WTC11 (cell line): ENCODE data around the gene GIPC1.

ENCODE experiments used
- FOXK1 ChIP-seq: sonication (generic); formaldehyde crosslinking; IDR thresholded peaks from 2 replicates; pipeline ENCODE4 v1.8.0; 2022; ENCODE audit warnings: mild to moderate bottlenecking, moderate library complexity, missing genetic modification reagents
- TF ChIP-seq, protein P1 (sequence below): sonication (generic); formaldehyde crosslinking; IDR thresholded peaks from 2 replicates; pipeline ENCODE4 v1.8.1; 2022; ENCODE audit warnings: low read depth, missing genetic modification reagents, borderline replicate concordance
- TF ChIP-seq, protein P2 (sequence below): fragments of 200-600 bp; IDR thresholded peaks from 2 replicates; pipeline ENCODE4 v1.8.0; 2022; ENCODE audit warnings: antibody characterized with exemption

DNA sequence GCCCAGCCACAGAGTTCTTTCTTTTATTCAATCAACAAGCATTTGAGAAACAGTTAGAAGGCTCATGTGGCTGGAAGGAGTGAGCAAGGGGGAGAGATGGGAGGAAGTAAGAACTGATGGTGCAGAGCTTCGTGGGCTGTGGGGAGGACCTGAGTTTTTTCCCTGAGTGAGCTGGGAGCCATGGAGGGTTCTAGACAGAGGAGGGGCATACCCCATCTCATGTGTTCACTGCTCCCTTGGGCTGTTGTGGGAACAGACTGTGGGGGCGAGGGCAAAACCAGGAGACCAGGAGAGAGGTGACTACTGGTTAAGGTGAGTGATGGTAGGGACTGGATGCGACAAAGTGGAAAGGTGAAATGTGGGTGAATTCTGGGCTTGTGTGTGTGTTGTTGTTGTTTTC is 65.2 kb downstream of the GIPC1 start:
- TF ChIP-seq, protein P1, sequence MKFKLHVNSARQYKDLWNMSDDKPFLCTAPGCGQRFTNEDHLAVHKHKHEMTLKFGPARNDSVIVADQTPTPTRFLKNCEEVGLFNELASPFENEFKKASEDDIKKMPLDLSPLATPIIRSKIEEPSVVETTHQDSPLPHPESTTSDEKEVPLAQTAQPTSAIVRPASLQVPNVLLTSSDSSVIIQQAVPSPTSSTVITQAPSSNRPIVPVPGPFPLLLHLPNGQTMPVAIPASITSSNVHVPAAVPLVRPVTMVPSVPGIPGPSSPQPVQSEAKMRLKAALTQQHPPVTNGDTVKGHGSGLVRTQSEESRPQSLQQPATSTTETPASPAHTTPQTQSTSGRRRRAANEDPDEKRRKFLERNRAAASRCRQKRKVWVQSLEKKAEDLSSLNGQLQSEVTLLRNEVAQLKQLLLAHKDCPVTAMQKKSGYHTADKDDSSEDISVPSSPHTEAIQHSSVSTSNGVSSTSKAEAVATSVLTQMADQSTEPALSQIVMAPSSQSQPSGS (CRISPR knock-in tag) = no peak
- TF ChIP-seq, protein P2, sequence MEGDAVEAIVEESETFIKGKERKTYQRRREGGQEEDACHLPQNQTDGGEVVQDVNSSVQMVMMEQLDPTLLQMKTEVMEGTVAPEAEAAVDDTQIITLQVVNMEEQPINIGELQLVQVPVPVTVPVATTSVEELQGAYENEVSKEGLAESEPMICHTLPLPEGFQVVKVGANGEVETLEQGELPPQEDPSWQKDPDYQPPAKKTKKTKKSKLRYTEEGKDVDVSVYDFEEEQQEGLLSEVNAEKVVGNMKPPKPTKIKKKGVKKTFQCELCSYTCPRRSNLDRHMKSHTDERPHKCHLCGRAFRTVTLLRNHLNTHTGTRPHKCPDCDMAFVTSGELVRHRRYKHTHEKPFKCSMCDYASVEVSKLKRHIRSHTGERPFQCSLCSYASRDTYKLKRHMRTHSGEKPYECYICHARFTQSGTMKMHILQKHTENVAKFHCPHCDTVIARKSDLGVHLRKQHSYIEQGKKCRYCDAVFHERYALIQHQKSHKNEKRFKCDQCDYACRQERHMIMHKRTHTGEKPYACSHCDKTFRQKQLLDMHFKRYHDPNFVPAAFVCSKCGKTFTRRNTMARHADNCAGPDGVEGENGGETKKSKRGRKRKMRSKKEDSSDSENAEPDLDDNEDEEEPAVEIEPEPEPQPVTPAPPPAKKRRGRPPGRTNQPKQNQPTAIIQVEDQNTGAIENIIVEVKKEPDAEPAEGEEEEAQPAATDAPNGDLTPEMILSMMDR = no peak
- no peak for TF ChIP-seq FOXK1 (CRISPR knock-in tag)
